GM18873 (cell line): ENCODE measurements around the gene C19orf67.
"Not testable (repeated sequence)": the region's sequence is repeated elsewhere in the genome, so short reads cannot be mapped to it uniquely, and the experiment has no call there.

Source experiments
- ATAC-seq: cut with Tn5 transposase; IDR thresholded peaks from one replicate; pipeline ENCODE4 v1.9.1; 2021; ENCODE audit warnings: mild to moderate bottlenecking, moderate library complexity, moderate number of reproducible peaks; ENCODE audit not compliant: unreplicated experiment, low FRiP score

C19orf67 gene

DNA sequence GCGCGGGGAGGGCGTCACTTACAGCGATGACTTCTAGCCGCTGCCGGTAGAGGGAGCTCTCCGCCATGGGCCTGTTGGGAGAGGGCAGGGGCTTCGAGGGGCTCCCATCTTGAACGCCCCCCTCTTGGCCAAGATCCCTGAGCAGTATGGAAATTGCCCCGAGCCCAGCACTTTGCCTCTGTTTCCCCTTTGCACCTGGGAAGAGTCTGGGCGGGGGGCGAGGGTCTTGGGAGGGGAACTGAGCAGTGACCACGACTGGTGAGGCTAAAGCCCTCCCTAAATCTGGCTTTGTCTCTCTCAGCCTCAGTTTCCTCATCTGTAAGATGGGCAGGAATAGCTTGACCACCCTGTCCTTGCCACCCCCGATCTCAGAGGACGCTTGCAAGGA is 26.5 kb downstream of the C19orf67 start:
- ATAC-seq = no peak

DNA sequence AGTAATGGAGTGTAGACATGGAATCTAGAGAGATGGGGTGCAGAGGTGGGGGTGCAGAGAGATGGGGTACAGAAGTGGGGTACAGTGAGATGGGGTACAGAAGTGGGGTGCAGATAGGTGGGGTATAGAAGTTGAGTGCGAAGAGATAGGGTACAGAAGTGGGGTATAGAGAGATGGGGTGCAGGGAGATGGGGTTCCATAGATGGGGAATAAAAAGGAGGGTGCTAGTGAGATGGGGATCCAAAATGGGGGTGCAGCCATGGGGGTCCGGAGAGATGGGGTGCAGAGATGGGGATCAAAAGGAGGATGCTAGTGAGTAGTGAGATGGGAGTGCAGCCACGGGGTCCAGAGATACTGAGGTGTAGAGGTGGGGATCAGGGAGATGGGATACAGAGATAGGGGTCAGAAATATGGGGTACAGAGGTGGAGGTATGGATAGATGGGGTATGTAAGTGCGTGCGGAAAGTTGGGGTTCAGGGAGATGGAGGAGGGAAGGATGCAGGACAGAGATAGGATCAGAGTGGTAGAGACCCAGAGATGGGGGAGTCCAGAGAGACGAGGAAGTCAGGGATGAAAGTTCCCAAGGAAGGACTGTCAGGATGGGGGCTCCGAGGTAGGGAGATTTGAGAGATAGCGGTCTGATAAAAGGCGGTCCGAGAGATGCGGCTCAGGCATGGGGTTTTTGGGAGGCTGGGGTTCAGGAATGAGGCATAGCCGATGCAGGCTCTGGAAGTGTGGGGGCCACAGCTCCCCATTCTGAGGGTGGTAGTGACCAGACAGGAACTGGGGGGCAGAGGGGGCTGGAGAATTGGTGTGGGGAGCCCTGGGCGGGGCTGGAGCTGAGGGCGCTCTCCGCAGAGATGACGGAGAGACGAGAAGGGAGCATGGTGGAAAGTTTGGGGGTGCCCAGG is 27.1 kb downstream of the C19orf67 start:
- ATAC-seq = no peak

DNA sequence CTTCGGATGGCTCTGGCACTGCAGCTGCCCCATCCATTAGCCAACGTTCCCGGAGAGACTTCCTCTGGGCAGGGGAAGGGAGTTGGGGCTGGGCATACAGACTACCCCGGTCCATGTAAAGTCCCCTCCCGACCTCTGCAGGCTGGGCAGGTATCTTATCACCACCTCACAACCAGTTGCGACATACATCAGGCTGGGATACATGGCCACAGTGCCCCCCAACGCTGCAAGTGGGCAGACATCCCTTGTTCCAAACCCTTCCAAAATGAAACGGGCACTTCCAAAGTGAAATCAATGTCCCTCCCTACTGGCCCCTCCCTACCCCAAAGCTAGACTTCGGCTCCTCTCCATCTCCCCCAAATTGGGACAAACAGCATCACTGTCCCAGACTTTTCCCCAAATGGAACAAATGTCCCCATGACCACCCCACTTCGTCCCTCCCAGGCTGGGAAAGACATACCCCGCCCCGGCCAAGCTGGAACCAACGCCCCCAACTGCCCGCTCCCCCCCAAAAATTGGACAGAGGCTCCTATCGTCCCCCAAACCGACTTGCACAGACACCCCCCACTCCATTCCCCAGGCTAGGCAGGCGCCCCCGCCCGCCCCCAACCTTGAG is 28.7 kb downstream of the C19orf67 start:
- no peak for ATAC-seq

GRCh38 chr19:14056069-14056666 is 29.4 kb downstream of the C19orf67 start:
- ATAC-seq = no peak

GRCh38 chr19:14055396-14055795 is 30.2 kb downstream of the C19orf67 start:
- ATAC-seq = no peak

GRCh38 chr19:14054721-14055120 is 30.9 kb downstream of the C19orf67 start:
- no peak for ATAC-seq

DNA sequence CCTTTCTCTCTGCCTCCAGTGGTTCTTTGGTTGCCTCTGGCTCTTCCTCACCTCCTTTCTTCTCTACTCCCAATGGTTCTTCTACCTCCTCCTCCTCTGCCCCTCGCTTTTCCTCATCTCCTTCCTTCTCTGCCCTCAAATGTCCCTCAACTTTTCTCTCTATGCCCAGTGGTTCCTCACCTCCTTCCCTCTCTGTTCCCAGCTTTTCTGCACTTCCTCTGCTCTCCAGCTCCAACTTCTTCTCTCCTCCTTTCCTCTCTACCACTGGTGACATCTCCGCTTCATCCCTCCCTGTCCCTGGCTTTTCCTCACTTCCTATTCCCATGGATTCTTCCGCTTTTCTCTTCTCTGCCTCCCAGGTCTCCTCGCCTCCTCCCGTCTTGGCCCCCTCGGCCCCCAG is 31.5 kb downstream of the C19orf67 start:
- no peak for ATAC-seq

- no peak for ATAC-seq
These were observed 32.1 kb downstream of the C19orf67 start for GRCh38 chr19:14053500-14053899.

DNA sequence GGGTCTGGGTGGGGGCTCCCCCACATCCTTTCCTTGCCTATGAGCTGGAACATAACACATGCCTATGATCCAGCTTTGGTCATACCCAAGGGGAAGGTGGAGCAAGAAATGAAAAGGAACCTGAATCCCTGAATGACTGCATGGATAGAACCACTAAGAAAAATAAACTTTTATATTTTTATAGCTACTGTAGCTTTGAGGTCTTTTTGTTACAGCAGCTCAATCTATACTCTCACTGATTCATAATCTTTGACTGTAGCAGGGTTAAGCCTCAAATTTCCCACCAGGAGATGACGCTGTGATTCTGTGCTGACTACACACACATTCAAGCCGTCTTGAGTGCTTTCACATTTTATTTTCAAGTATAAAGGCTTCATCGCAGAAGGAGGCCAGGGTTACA is 32.6 kb downstream of the C19orf67 start:
- ATAC-seq = no peak

DNA sequence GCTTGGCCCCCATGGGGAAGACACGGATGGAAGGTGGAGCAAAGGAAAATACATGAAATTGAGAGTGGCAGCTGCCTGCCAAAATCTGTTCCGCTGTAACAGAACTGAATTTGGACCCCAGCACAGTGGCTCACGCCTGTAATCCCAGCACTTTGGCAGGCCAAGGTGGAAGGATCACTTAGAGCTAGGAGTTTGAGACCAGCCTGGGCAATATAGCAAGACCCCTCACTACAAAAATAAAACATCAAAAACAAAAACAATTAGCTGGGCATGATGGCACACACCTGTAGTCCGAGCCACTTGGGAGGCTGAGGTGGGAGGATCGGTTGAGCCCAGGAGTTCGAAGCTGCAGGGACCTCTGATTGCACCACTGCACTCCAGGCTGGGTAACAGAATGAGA is 33.1 kb downstream of the C19orf67 start:
- ATAC-seq = no peak

GRCh38 chr19:14051980-14052379 is 33.6 kb downstream of the C19orf67 start:
- no peak for ATAC-seq

DNA sequence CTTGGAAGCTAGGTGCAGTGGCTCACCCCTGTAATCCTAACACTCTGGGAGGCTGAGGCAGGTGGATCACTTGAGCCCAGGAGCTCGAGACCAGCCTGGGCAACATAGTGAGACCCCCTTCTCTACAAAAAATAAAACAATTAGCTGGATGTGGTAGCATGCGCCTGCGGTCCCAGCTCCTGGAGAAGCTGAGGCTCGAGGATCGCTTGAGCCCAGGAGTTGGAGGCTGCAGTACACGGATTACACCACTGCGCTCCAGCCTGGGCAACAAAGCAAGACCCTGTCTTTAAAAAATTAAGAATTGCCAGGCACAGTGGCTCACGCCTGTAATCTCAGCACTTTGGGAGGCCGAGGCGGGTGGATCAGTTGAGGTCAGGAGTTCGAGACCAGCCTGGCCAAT is 34.6 kb downstream of the C19orf67 start:
- not testable (repeated sequence) for ATAC-seq

DNA sequence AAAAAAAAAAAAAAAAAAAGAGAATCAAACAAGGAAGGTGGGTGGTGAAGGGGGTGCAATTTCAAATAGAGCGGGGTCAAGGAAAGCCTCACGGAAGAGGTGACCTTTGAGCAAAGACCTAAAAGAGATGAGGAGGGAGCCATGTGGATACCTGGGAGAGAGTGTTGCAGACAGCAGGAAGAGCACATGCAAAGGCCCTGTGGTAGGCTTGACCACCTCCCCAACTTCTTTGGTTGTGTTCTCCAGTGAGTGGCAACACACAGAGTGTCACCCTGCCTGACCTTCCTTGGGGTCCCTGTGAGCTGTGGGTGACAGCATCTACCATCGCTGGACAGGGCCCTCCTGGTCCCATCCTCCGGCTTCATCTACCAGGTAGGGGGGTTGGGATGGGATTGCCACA is 35.1 kb downstream of the C19orf67 start:
- ATAC-seq = no peak

DNA sequence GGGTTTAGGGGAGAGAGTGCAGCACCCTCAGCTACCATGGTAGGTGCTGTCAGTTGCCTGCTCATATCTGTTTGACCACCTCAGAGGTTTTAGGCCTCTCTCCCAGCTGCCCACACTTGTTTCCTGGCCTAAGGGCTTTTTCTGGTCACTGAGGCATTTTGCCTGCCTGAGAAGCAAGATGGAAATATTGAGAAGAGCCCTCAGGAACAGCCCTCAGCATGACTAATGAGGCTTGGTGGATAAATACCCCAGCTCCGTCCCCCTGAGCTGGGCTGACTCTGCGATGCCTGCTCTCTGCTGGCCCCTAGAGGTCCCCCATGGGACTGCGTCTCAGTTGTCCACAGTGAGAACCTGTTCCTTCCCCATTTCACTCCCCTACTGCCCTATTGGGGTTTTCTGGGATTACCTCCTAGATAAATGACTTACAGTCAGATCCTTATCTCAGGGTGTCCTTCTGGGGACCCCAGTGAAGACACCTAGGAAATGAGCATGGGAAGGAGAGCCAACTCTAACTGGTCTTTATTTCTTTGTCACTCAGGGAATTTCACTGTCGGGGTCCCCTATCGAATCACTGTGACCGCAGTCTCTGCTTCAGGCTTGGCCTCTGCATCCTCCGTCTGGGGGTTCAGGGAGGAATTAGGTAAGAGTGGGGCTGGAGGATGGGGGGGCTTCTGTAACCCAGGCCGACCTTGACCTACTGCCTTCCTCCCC is 37.0 kb downstream of the C19orf67 start:
- no peak for ATAC-seq

GRCh38 chr19:14047866-14048265 is 37.7 kb downstream of the C19orf67 start:
- not testable (repeated sequence) for ATAC-seq

- ATAC-seq = not testable (repeated sequence)
These were observed 42.6 kb downstream of the C19orf67 start for GRCh38 chr19:14042659-14043608.

DNA sequence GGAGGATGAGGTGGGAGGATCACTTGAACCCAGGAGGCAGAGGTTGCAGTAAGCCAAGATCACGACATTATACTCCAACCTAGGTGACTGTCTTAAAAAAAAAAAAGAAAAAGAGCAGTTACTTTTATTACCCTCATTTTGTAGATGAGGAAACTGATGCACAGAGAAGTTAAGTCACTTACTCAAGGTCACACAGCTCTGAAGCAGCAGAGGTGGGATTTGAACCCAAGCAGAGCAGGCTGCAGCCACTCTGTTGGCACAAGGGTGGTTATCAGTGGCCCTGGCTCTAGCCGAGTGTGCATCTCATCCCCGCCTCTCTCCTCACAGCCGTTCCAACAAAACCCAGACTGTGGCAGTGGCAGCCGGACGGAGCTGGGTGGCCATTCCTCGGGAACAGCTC is 46.4 kb downstream of the C19orf67 start:
- no peak for ATAC-seq

DNA sequence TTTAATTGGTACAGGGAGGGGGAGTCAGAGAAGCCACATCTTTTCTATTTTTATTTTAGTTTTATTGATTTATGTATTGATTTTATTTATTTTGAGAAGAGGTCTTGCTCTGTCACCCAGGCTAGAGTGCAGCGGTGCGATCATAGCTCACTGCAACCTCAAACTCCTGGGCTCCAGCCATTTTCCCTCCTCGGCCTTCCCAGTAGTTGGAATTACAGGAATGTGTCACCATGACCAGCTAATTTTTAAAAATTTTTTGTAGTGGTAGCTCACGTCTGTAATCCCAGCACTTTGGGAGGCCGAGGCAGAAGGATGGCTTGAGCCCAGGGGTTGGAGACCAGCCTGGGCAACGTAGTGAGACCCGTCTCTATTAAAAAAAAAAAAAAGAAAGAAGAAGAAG is 49.9 kb downstream of the C19orf67 start:
- ATAC-seq = no peak

DNA sequence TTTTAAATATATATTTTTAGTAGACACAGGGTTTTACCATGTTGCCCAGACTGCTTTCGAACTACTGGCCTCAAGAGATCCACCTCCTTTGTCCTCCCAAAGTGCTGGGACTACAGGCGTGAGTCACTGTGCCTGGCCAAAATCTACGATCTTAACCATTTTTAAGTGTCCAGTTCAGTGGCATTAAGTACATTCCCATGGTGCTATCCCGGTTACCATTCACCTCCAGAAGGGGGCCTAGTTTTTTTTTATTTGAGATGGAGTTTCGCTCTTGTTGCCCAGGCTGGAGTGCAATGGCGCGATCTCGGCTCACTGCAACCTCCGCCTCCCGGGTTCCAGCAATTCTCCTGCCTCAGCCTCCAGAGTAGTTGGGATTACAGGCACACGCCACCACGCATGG is 50.4 kb downstream of the C19orf67 start:
- ATAC-seq = not testable (repeated sequence)

DNA sequence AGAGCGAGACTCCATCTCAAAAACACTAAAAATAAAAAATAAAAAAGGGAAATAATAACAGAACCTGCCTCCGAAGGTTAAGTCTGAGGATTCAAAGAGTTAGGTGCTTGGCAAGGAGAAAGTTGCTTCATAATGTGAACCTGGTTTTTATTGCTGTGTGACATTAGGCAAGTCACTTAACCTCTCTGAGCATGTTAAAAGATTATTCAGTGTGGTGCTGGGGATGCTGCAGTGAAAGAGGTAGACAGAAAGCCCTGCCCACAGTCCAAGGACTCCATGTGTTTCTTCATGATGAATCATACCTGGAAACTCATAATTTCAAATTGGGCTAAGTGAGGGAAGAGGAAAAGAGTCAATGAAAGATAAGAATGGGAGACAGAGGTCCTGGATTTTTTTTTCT is 51.6 kb downstream of the C19orf67 start:
- no peak for ATAC-seq
